Gastrocnemius medialis (tissue), 4 donors: Measurements from ENCODE around the gene OPCML. TPM values are rescaled to one million over a fixed set of nuclear protein-coding genes. Genes with fewer than 3 reads are reported as not detected.

Experiments used
- ATAC-seq, 2 donors: fragments of 150-250 bp; one replicate each; pipeline ENCODE4 v1.9.1; 2016
- DNase-seq, 2 donors: peaks; one replicate each; pipeline ENCODE4 v3.0.0-alpha.2; 2019
- H3K27ac ChIP-seq, 4 donors: fragments of 200-600 bp; sonication (generic); 1 replicate in 1 of 4; 2 replicates in 3 of 4; pipeline ENCODE4 v1.5.1; 2016 to 2018; ENCODE audit warnings: mild to moderate bottlenecking in 2 of 4, moderate library complexity in 1 of 4
- H3K27me3 ChIP-seq, 3 donors: fragments of 200-600 bp; sonication (generic) in 2 of 3; 1 replicate in 1 of 3; 2 replicates in 2 of 3; pipeline versions ENCODE4 v1.5.1 to v1.6.0; 2016 to 2019; ENCODE audit warnings: mild to moderate bottlenecking in 1 of 3, moderate library complexity in 1 of 3
- H3K36me3 ChIP-seq, 2 donors: fragments of 200-600 bp; sonication (generic) in 1 of 2; one replicate each; pipeline ENCODE4 v1.5.1; 2017 to 2018
- H3K4me1 ChIP-seq, 2 donors: fragments of 200-600 bp; sonication (generic) in 1 of 2; one replicate each; pipeline ENCODE4 v1.5.1; 2016 to 2017; ENCODE audit warnings: mild to moderate bottlenecking in 2 of 2
- H3K4me3 ChIP-seq, 4 donors: fragments of 200-600 bp; sonication (generic) in 3 of 4; 1 replicate in 1 of 4; 2 replicates in 3 of 4; pipeline ENCODE4 v1.5.1; 2016 to 2019; ENCODE audit warnings: mild to moderate bottlenecking in 2 of 4
- H3K9me3 ChIP-seq, 3 donors: fragments of 200-600 bp; sonication (generic) in 2 of 3; 1 replicate in 1 of 3; 2 replicates in 2 of 3; pipeline ENCODE4 v1.5.1; 2016 to 2019
- CTCF ChIP-seq, 5 experiments: fragments of 450-650 bp in 3 of 5; fragments of 200-600 bp in 2 of 5; sonication (generic) in 2 of 5; IDR thresholded peaks in 4 of 5; conservative IDR thresholded peaks in 1 of 5; 1 replicate in 4 of 5; 2 replicates in 1 of 5; pipeline ENCODE4 v1.5.1; 2016 to 2019; ENCODE audit warnings: antibody characterized with exemption in 5 of 5, mild to moderate bottlenecking in 3 of 5, moderate library complexity in 3 of 5
- POLR2A ChIP-seq, 2 donors: fragments of 450-650 bp; IDR thresholded peaks; one replicate each; pipeline ENCODE4 v1.6.1; 2017; ENCODE audit warnings: antibody characterized with exemption in 2 of 2, mild to moderate bottlenecking in 2 of 2, moderate library complexity in 2 of 2
- in situ Hi-C, 4 donors: fragments of 200-750 bp; cut with MboI; loops; one replicate each; pipeline versions ENCODE4 v1.15.0 to v1.8.0; 2017; ENCODE audit warnings: low sequenced_read_pairs in 4 of 4
- intact Hi-C: fragments of 100-400 bp; cut with DNase I; formaldehyde crosslinking; loops from one replicate; pipeline ENCODE4 v1.15.1; 2023; ENCODE audit warnings: low total_unique reads
- total RNA-seq, 4 donors: library from RNA; depleted of rRNA; stranded (reverse); fragments of >200 nt; gene quantifications; one replicate each; pipeline versions ENCODE4 v1.1.0 to v1.2.3, GENCODE V29; 2016

OPCML gene
- total RNA-seq, 4 donors from 2014 or later = not detected

- Histone ChIP-seq H3K27ac (no peak overlapping the region), H3K9me3 (no peaks in the 10 kb centered on the region), H3K36me3 (no peaks in the 10 kb centered on the region), H3K27me3 (no peaks in the 10 kb centered on the region), H3K4me3 (no peak overlapping the region), H3K4me1 (no peaks in the 10 kb centered on the region)
- intact Hi-C loops (no loop called here), in situ Hi-C loops (no loop called here)
- TF ChIP-seq POLR2A (IDR thresholded peaks at IDR 0.05) (no peak), CTCF (IDR thresholded peaks at IDR 0.05 in 4 of 5, conservative IDR thresholded peaks at IDR 0.05 in 1 of 5) (no peak)
- no peak for ATAC-seq
- DNase-seq = no peak
Observed at GRCh38 chr11:132790466-132790865, 741.8 kb downstream of the OPCML start.

GRCh38 chr11:132788816-132789325 lies 743.4 kb downstream of the OPCML start:
- no peaks in the 10 kb centered on the region for H3K27me3 ChIP-seq
- no peak for ATAC-seq
- in situ Hi-C loops = no loop called here
- no peaks in the 10 kb centered on the region for H3K9me3 ChIP-seq
- no peaks in the 10 kb centered on the region for H3K36me3 ChIP-seq
- no peak overlapping the region for H3K27ac ChIP-seq
- no peak for DNase-seq
- intact Hi-C loops = no loop called here
- TF ChIP-seq CTCF (IDR thresholded peaks at IDR 0.05 in 4 of 5, conservative IDR thresholded peaks at IDR 0.05 in 1 of 5) (no peak), POLR2A (IDR thresholded peaks at IDR 0.05) (no peak)
- no peaks in the 10 kb centered on the region for H3K4me1 ChIP-seq
- no peak overlapping the region for H3K4me3 ChIP-seq

GRCh38 chr11:132785878-132786277 lies 746.4 kb downstream of the OPCML start:
- no peaks in the 10 kb centered on the region for H3K9me3 ChIP-seq
- no peaks in the 10 kb centered on the region for H3K4me1 ChIP-seq
- intact Hi-C loops = no loop called here
- H3K27me3 ChIP-seq = no peaks in the 10 kb centered on the region
- in situ Hi-C loops = no loop called here
- H3K36me3 ChIP-seq = no peaks in the 10 kb centered on the region
- no peak overlapping the region for H3K4me3 ChIP-seq
- DNase-seq (no peak), ATAC-seq (no peak)
- H3K27ac ChIP-seq = no peak overlapping the region
- no peak for TF ChIP-seq CTCF (IDR thresholded peaks at IDR 0.05 in 4 of 5, conservative IDR thresholded peaks at IDR 0.05 in 1 of 5)
- TF ChIP-seq POLR2A (IDR thresholded peaks at IDR 0.05) = no peak

- in situ Hi-C loops (no loop called here), intact Hi-C loops (no loop called here)
- H3K27ac ChIP-seq = no peak overlapping the region
- no peaks in the 10 kb centered on the region for H3K27me3 ChIP-seq
- TF ChIP-seq POLR2A (IDR thresholded peaks at IDR 0.05) (no peak), CTCF (IDR thresholded peaks at IDR 0.05 in 4 of 5, conservative IDR thresholded peaks at IDR 0.05 in 1 of 5) (no peak)
- DNase-seq (no peak), ATAC-seq (no peak)
- no peaks in the 10 kb centered on the region for H3K36me3 ChIP-seq
- no peaks in the 10 kb centered on the region for H3K9me3 ChIP-seq
- H3K4me3 ChIP-seq = no peak overlapping the region
- H3K4me1 ChIP-seq = no peaks in the 10 kb centered on the region
Observed at GRCh38 chr11:132784441-132784840, 747.9 kb downstream of the OPCML start.

- intact Hi-C loops = no loop called here
Observed at GRCh38 chr11:132782102-132782501, 750.2 kb downstream of the OPCML start.

More at GRCh38 chr11:132782102-132782501, 750.2 kb downstream of the OPCML start:
- TF ChIP-seq CTCF (IDR thresholded peaks at IDR 0.05 in 4 of 5, conservative IDR thresholded peaks at IDR 0.05 in 1 of 5) = no peak
- no peak for TF ChIP-seq POLR2A (IDR thresholded peaks at IDR 0.05)
- ATAC-seq (no peak), DNase-seq (no peak)
- Histone ChIP-seq H3K27ac (no peak overlapping the region), H3K9me3 (no peaks in the 10 kb centered on the region), H3K4me3 (no peak overlapping the region), H3K4me1 (no peaks in the 10 kb centered on the region), H3K27me3 (no peaks in the 10 kb centered on the region), H3K36me3 (no peaks in the 10 kb centered on the region)
- in situ Hi-C loops = no loop called here
